Measurements from ENCODE around the gene PTGIS. TPM values are rescaled to one million over a fixed set of nuclear protein-coding genes. Genes with fewer than 3 reads are reported as not detected.

Gene PTGIS
- total and polyA plus RNA-seq, 2 of the 4 experiments (the other 2 are of a cell fraction): 1.6 to 2.6 TPM

GRCh38 chr20:49539481-49540231 lies 28.3 kb downstream of the PTGIS start (continued):
- no peak for TF ChIP-seq USF2 (IDR thresholded peaks at IDR 0.05; ENCODE audit: low read depth, low read length)

GRCh38 chr20:49538950-49539349 lies 29.0 kb downstream of the PTGIS start:
- CTCF ChIA-PET: no interaction called here

More at GRCh38 chr20:49538950-49539349, 29.0 kb downstream of the PTGIS start:
- ATAC-seq (ENCODE audit: low read depth) (no peak), DNase-seq (no peak)
- Histone ChIP-seq H3K4me3 (ENCODE audit: insufficient read depth, low read depth, low read length) (no peak overlapping the region), H3K18ac (ENCODE audit: low read depth, low read length) (no peak overlapping the region), H3K56ac (ENCODE audit: extremely low read depth, insufficient read depth, low read length) (no peak overlapping the region), H3K9ac (ENCODE audit: low read depth, low read length) (no peak overlapping the region), H3K36me3 (ENCODE audit: control insufficient read depth, insufficient read depth, low read length) (peaks cover 6% of the 10 kb centered on the region; the same call in 1 of the 2 replicates), H3K9me1 (ENCODE audit: insufficient read depth, low read length) (no peaks in the 10 kb centered on the region), H3K4ac (ENCODE audit: low read depth, low read length) (no peak overlapping the region), H3K4me2 (ENCODE audit: low read depth, low read length) (no peak overlapping the region), H2AK9ac (replicated peaks; ENCODE audit: low read depth, low read length, poor library complexity) (no peak overlapping the region), H2BK120ac (ENCODE audit: low read depth, low read length) (no peak overlapping the region), H3K23ac (ENCODE audit: low read depth, low read length) (no peak overlapping the region), H2AFZ (replicated peaks; ENCODE audit: low read length, poor library complexity) (no peak overlapping the region), H3K9me3 (ENCODE audit: control insufficient read depth, insufficient read depth, low read length) (peaks cover 4% of the 10 kb centered on the region; the same call in 1 of the 2 replicates), H4K5ac (ENCODE audit: low read depth, low read length) (no peak overlapping the region), H2BK15ac (ENCODE audit: low read depth, low read length) (no peak overlapping the region), H4K8ac (ENCODE audit: low read depth in 2 of 2, low read length in 2 of 2) (no peak overlapping the region), H3K14ac (replicated peaks; ENCODE audit: low read depth, low read length) (no peak overlapping the region), H3K79me1 (ENCODE audit: low read depth in 1 of 2, low read length in 2 of 2) (no peaks in the 10 kb centered on the region), H3K27ac (ENCODE audit: insufficient read depth, low read length) (no peak overlapping the region), H3K4me1 (ENCODE audit: control insufficient read depth, insufficient read depth, low read length) (no peaks in the 10 kb centered on the region), H3K27me3 (ENCODE audit: control insufficient read depth, insufficient read depth, low read length) (peaks cover 3% of the 10 kb centered on the region; the same call in 1 of the 2 replicates), H4K20me1 (ENCODE audit: insufficient read depth, low read length) (no peaks in the 10 kb centered on the region), H2BK5ac (ENCODE audit: low read depth, low read length, poor library complexity, severe bottlenecking) (no peak overlapping the region), H4K91ac (ENCODE audit: insufficient read depth, low read depth, low read length) (no peak overlapping the region), H2AK5ac (ENCODE audit: low read depth, low read length) (no peak overlapping the region), H2BK20ac (ENCODE audit: low read depth, low read length) (no peak overlapping the region)
- no TSS peak for BruUV-seq (replicated peaks)
- intact Hi-C loops (cut with micrococcal nuclease): no loop called here
- WGBS, 2 experiments (ENCODE audit: extremely low coverage in 2 of 2, insufficient read length in 1 of 2): no CpG with 5 or more reads among the region's 3 CpGs
- in situ Hi-C loops (cut with MboI; ENCODE audit: low sequenced_read_pairs): no loop called here
- POLR2A ChIA-PET (ENCODE audit: unreplicated experiment): no interaction called here
- no peak for TF ChIP-seq BHLHE40 (IDR thresholded peaks at IDR 0.05; ENCODE audit: low read depth, low read length)
- no peak for TF ChIP-seq NFE2L2 (IDR thresholded peaks at IDR 0.05; ENCODE audit: low read depth, low read length)
- dilution Hi-C loops (cut with HindIII; ENCODE audit: low sequenced_read_pairs, unreplicated experiment): no loop called here
